ENCODE data around the gene PAQR3. TPM values are rescaled to one million over a fixed set of nuclear protein-coding genes. Genes with fewer than 3 reads are reported as not detected.

Gene PAQR3
- total and polyA plus RNA-seq, 10 of the 15 experiments (the other 5 are each of a cell fraction or from before 2014, with no cell fraction given): 2.2 to 25.4 (median 7.2) TPM

DNA sequence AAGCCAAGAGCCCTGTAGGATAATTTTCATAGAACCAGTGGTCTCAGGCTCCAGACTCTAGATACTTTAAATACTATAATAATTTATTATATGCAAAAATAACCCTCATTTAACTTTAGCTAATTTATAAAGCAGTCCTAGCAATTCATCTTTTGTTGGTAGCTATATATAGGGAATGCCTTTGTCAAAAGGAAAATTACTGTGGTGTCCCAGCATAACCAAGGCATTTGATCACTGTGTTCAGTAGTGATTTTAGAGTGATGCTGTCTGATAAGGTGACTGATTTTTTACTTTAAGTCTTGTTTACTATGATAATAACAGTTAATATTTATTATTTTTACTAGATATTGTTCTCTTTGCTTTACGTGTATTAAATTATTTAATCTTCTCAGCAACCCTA is 61.2 kb downstream of the PAQR3 start:
- Histone ChIP-seq H3K9me3 (replicated peaks; ENCODE audit: control insufficient read depth, insufficient read depth, low read length) (no peaks in the 10 kb centered on the region), H3K36me3 (ENCODE audit: control insufficient read depth in 2 of 2, insufficient read depth in 2 of 2, low read length in 1 of 2) (peaks cover 1 to 7% of the 10 kb centered on the region in 2 experiments; a peak in 2 of 4 replicates), H3K9ac (ENCODE audit: control insufficient read depth, insufficient read depth, low read length) (no peak overlapping the region), H2AFZ (ENCODE audit: control insufficient read depth, low read depth, low read length) (no peak overlapping the region), H3K27ac (ENCODE audit: control insufficient read depth, insufficient read depth) (no peak overlapping the region), H3K4me1 (ENCODE audit: control insufficient read depth, insufficient read depth, low read length) (no peaks in the 10 kb centered on the region), H3K79me2 (ENCODE audit: control insufficient read depth, insufficient read depth, low read length) (no peaks in the 10 kb centered on the region), H3K27me3 (replicated peaks in 1 of 2; ENCODE audit: control insufficient read depth in 2 of 2, insufficient read depth in 2 of 2, low read length in 1 of 2) (no peaks in the 10 kb centered on the region), H3K4me3 (no peak overlapping the region), H4K20me1 (ENCODE audit: control insufficient read depth, insufficient read depth) (no peaks in the 10 kb centered on the region), H3K4me2 (ENCODE audit: control insufficient read depth, insufficient read depth) (no peak overlapping the region)
- no TSS peak for BruUV-seq (replicated peaks)
- in situ Hi-C loops (cut with MboI): no loop called here
- ATAC-seq (no peak), DNase-seq (ENCODE audit: low read depth, low spot score) (no peak), FAIRE-seq (no peak)
- 96% methylated on average over 1 of the region's 1 CpG for WGBS (ENCODE audit: insufficient coverage, insufficient replicate concordance, low lambda C conversion rate, missing lambda C conversion rate)
- TF ChIP-seq ZNF274 (IDR thresholded peaks at IDR 0.05; ENCODE audit: insufficient read depth, insufficient read length) (no peak), HSF1 (IDR thresholded peaks at IDR 0.05; ENCODE audit: low read depth, low read length) (no peak), CBFB (IDR thresholded peaks at IDR 0.05; ENCODE audit: low read depth) (no peak), RUNX3 (IDR thresholded peaks at IDR 0.05; ENCODE audit: low read length) (no peak), SUPT20H (IDR thresholded peaks at IDR 0.05; ENCODE audit: borderline replicate concordance, control insufficient read depth, low read depth, low read length) (no peak), ZNF622 (IDR thresholded peaks at IDR 0.05) (no peak), MTA3 (IDR thresholded peaks at IDR 0.05; ENCODE audit: borderline replicate concordance, low read length) (no peak), POLR2A (IDR thresholded peaks at IDR 0.05; ENCODE audit: low read depth, low read length) (no peak), ZBTB11 (CRISPR knock-in tag; IDR thresholded peaks at IDR 0.05) (no peak), SIX5 (IDR thresholded peaks at IDR 0.05; ENCODE audit: low read depth, low read length, severe bottlenecking) (no peak), JUNB (IDR thresholded peaks at IDR 0.05) (no peak)
- intact Hi-C loops (cut with micrococcal nuclease; ENCODE audit: unreplicated experiment): no loop called here
- ChIA-PET CTCF (interaction anchor here (1.6 to 3.1 kb wide), 2 partner anchors 15 to 74 kb away, joined by 4 to 14 read pairs; no protein-coding TSS in a partner anchor), RAD21 (ENCODE audit: unreplicated experiment) (interaction anchor here (1.0 kb wide), 1 partner anchor 8 kb away, joined by 4 read pairs; no protein-coding TSS in a partner anchor), SMC1A (ENCODE audit: uncharacterized antibody, unreplicated experiment) (interaction anchor here (2.1 kb wide), 1 partner anchor 10 kb away, joined by 8 read pairs; no protein-coding TSS in a partner anchor), POLR2A (no interaction called here)

Data from GM12878 (cell line).